IPS-NIHi11 (cell line): Measurements from ENCODE around the gene PDPK1.

Source experiments
- DNase-seq: peaks from one replicate; pipeline ENCODE4 v3.0.0; 2012; ENCODE audit warnings: mixed read lengths, low spot score

The PDPK1 gene

DNA sequence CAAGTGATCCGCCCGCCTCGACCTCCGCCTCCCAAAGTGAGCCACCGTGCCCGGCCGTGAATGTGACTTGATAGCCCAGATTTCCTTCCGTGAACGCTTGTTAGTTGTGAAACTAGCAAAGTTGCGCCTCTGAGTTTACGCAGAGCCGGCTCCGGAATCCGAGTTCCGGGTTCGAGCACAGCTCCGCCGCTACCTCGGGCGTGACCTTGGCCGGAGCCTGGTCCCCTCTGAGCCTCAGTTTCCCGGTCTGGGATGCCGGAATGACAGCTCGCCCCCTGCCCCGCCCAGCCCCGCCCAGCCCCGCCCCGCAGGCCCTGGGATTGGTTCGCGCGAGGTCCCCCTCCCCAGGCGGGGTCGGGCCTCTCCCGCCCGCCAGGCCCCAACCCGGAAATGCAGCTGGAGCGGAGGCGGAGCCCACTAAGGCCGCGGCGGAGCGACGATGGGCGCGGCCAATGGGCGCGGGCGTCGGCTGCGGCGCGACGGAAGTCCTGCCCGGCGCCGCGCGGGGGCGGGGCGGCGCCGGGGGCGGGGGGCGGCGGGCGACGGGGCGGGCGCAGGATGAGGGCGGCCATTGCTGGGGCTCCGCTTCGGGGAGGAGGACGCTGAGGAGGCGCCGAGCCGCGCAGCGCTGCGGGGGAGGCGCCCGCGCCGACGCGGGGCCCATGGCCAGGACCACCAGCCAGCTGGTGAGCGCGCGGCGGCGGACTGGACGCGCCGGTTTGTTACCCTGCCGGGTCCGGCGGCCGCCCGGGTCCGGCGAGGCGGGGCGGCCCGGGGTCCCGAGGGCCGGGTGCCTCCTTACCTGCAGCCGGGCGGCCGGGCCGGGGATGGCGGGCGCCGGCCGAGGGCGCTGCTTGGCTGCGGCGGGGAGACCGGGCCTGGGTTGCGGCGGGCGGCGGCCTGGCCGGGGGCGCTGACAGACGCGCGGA, at the start of gene PDPK1:
TSS of gene PDPK1 (plus strand) at position 571 of the 929 bp plus-strand sequence. CDS start at position 663, 92 bp downstream.
- peak; percentile 93 for DNase-seq

DNA sequence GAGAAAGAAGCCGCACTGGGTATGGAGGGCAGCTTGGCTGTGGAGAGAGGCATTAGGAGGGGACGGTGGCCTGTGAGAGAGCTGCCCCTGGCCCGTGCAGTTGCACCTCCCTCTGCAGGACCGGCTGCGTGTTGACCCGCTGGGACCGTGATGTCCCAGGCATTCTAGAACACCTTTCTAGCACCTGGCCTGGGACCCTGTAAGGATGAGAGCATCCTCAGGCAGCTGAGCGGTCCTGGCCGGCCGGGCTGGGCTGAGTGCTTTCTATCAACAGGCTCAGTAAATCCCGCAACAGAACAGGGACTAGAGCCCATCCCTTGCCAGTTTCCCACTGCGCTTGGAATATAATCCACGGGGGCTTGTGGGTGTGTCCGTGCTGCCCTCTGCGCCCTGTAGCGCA, 48.2 kb upstream of the PDPK1 start:
- no peak for DNase-seq

DNA sequence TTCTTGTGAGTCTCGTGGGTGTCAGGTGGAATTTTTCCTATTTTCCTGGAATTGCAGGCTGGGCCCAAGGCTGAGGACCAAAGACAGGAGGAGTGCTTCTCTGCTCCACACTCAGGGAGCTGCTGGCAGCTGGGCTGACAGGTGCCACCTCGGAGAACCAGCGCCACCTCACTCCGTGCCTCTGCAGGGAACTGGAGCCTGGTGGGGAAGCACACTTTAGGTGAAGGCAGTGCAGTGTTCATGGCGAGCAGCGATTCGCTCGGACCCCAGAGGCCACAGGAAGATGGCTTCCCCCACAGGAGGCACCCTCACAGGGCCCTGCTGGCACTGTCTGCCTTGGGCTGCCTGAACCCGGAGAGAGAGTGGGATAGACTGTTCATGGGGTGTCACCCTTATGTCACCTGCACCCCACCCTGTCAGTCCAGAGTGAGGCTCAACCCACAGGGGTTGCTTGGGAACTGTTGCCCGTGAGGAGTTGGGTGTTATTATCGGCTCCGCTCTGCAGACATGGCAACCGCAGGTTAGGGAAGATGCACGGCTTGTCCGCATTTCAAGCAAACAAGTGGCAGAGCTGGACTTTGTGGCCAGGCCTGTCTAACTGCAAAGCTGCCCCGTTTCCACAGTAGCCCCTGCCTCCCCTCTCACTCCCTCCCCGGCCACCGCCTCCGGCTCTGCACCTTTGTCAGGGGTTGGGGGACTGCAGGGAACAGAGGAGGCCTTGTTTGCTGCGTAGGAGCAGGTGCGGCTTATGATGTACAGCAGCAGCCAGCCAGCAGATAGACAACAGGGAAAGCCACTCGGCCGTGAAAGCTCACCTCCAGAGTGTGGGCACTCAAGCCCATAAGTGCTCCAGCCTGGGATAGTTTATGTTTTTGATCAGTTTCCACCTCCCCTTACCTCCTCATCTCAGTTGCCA, 47.4 kb upstream of the PDPK1 start:
- no peak for DNase-seq

DNA sequence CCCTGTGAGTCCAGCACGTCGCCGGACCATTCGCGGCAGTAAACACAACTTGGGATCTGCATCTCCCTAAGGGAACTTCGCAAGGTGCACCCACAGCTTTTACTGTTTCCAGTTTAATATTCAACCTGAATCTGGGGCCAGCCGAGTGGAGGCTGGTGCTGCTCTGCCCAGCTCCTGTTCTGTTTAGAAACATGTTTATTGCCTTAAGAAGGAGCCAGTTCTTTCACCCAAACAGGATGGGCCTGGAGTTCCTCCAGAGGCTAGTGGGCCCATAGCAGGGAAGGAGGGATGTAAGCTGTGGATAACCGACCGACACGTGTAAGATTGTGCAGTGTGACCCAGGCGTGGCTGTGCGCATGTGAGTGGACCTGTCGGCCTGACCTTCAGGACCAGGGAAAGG, 45.5 kb upstream of the PDPK1 start:
- no peak for DNase-seq

DNA sequence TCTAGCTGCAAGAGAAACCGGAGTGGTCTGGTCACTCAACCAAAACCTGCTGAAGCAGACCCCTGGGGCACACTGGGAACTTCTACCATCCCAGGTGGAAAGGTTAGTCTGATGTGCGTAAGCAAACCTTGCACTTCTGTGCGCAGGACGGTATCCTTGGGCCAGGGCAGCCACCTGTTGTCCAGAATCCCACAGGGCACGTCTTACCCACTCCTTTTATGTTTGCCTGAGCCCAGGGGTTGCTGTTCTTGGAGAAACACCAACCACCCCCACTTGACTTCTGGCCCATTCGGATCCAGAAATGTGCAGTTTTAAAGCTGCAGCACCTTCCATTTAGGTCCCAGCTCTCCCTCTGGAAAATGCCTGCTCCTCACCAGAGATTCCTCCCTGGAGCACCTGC, 44.2 kb upstream of the PDPK1 start:
- no peak for DNase-seq

DNA sequence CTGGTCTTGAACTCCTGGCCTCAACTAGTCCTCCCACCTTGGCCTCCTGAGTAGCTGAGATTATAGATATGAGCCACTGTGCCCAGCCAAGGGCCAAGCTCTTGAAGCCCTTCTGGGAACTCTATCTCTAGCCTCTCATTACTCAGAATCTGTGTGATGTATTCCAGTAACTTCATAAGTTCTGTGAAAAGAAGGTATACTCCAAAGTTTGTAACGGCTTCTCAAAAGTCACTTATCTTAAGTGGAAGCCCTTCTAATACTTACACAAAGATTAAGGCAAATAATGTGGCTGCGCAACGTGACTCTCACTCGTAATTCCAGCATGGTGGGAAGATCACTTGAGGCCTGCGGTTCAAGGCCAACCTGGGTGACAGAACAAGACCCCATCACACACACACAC, 43.2 kb upstream of the PDPK1 start:
- DNase-seq = no peak

DNA sequence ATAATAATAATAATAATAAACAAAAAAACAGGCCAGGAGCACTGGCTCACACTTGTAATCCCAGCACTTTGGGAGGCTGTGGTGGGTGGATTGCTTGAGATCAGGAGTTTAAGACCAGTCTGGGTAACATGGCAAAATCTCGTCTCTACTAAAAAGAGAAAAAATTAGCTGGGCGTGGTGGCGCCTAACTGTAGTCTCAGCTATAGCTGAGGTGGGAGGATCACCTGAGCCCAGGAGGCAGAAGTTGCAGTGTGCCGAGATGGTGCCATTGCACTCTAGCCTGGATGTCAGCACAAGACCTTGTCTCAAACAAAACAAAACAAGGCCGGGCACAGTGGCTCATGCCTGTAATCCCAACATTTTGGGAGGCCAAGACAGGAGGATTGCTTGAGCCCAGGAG, 42.8 kb upstream of the PDPK1 start:
- no peak for DNase-seq

DNA sequence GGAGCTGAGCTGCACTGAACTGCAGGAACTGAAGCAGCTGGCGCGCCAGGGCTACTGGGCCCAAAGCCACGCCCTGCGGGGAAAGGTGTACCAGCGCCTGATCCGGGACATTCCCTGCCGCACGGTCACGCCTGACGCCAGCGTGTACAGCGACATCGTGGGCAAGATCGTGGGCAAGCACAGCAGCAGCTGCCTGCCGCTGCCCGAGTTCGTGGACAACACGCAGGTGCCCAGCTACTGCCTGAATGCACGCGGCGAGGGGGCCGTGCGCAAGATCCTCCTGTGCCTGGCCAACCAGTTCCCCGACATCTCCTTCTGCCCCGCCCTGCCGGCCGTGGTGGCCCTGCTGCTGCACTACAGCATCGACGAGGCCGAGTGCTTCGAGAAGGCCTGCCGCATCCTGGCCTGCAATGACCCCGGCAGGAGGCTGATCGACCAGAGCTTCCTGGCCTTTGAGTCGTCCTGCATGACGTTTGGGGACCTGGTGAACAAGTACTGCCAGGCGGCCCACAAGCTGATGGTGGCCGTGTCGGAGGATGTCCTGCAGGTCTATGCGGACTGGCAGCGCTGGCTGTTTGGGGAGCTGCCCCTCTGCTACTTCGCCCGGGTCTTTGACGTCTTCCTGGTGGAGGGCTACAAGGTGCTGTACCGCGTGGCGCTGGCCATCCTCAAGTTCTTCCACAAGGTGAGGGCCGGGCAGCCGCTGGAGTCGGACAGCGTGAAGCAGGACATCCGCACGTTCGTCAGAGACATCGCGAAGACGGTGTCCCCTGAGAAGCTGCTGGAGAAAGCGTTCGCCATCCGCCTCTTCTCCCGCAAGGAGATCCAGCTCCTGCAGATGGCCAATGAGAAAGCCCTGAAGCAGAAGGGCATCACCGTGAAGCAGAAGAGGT, 41.4 kb upstream of the PDPK1 start:
- DNase-seq = no peak

DNA sequence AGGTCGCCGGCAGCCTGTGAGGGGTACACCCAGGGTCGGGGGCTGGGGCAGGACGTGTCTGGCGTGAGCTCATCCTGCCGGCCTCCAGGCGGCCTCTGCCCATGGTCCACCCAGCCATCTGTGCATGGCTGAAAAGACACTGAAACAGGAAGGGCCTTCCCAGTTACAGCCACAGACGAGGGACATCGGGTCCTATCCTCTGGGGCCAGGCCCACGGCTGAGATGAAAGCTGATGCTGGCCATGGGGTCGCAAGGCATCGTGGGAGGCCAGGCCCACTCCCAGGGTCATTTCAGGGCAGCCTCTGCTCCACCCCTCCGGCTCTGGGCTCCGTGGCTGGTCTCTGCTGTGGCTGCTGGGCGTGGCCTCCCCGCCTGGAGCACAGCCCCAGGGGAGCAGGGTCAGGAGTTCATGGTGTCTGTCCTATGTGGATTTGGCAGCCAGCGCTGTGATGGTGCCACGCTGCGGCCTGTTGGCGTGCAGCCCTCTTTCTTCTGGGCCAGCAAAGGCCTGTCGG, 40.6 kb upstream of the PDPK1 start:
- DNase-seq = no peak

DNA sequence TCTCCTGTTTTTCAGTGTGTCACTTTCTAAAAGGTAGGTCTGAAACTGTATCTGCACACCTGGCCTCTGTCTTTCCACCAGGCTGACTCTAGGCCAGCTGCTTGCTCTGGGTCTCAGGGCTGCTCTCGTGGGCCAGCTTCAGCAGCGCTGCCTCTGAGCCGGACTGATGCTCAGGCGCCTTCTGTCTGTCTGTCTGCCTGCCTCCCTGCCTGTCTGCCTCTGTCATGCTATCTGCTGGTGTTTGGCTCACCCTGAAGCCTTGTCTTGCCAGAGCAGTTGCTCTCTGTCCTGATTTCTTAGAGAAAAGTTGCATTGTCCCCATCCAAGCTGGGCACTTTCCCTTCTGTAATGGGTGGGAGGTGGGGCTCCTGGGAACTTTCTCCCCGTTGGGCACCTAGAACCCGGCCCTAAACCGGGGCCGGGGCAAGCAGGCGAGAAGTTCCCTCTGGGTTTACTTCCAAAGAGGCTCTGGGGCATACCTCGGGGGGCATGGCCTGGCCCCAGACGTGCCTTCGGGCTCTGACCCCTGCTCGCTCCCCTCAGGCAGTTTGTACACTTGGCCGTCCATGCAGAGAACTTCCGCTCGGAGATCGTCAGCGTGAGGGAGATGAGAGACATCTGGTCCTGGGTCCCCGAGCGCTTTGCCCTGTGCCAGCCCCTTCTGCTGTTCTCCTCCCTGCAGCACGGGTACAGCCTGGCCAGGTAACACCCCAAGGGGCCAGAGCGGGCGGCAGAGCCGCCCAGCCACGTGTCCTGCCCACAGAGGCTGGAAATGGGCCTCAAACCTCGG, 39.9 kb upstream of the PDPK1 start:
- no peak for DNase-seq

DNA sequence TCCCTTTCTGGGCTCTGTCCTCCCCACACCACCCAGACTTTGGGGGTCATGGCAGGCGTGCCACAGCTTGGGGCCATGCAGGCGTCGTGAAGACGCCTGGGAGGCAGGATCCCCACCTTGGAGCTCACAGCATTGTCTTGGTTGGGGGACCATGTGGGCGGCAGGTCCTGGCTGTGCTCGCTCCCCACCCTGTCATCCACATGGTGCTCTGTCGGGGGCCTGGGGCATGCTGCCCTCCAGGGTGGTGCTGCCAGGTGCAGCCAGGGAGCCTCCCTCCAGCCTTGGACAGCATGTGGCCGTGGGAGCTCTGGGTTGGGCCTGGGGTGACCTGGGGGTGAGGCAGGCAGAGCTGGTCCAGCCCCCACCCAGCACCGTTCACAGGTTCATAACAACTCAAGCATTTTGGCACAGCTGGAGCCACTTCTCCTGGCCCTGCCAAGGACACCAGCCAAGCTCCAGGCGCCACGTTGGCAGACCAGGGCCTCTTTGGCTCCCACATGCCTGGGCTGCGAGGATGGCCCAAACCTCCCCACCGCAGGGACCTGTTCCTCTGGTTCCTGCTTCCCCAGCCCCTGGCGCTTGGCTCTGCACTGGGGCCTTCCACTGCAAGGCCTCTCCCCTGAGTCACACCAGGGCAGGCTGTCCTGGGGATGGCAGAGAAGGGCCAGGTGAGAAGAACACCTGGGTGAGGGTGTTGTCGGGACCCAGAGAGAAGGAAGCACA, 39.1 kb upstream of the PDPK1 start:
- no peak for DNase-seq

DNA sequence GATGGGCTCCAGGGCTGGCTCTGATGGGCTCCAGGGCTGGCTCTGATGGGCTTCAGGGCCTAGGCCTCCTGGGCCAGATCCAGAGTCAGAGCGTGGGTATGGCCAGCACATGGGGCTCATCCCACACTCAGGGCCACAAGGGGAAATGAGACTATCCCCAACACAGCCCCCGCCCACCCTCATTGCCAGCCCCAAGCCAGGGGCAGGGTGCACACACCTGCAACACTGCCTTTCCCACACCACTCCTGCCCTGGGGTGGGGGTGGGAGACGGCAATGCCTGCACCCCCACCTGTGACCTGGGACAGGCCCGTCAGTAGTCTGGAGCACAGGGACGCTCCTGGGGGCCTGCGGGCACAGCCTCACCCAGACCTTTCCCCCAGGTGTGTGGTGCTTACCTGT, 38.4 kb upstream of the PDPK1 start:
- DNase-seq = no peak

DNA sequence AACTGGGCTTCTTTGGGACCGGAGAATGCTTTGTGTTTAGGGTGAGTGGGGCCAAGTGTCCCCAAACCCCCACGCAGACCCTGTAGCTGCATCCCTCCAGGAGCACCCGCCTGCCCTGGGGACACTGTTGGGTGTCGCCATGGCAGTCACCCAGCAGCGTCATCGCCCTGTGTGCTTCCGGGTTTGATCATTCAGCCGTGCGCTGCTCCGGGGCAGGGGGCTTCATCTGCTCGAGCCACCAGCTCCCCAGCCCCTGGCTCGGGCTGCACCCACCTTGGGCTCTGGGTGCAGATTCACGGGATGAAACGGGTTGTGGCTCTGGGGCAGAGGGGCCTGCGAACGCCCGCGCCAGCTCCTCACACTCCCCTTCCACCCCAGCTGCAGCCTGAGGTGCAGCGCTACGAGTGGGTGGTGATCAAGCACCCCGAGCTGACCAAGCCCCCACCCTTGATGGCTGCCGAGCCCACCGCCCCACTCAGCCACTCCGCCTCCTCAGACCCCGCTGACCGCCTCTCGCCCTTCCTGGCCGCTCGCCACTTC, 37.9 kb upstream of the PDPK1 start:
- DNase-seq = no peak

DNA sequence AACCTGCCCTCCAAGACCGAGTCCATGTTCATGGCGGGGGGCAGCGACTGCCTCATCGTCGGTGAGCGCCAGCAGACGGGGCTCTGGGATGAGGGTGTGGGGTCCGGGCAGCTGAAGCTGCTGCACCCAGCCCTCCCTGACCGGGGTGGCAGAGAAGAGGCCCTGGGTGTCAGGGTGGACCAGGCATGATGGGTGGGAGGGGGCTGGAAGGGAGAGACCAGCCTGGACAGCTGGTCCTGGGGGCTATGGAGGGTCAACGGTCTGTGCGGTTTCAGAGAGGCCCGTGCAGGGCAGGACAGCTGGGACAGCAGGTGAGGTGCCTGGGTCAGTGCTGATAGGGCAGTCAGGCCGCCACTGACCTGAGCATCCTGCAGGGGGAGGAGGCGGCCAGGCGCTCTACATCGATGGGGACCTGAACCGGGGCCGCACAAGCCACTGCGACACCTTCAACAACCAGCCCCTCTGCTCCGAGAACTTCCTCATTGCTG, 37.3 kb upstream of the PDPK1 start:
- DNase-seq = no peak

DNA sequence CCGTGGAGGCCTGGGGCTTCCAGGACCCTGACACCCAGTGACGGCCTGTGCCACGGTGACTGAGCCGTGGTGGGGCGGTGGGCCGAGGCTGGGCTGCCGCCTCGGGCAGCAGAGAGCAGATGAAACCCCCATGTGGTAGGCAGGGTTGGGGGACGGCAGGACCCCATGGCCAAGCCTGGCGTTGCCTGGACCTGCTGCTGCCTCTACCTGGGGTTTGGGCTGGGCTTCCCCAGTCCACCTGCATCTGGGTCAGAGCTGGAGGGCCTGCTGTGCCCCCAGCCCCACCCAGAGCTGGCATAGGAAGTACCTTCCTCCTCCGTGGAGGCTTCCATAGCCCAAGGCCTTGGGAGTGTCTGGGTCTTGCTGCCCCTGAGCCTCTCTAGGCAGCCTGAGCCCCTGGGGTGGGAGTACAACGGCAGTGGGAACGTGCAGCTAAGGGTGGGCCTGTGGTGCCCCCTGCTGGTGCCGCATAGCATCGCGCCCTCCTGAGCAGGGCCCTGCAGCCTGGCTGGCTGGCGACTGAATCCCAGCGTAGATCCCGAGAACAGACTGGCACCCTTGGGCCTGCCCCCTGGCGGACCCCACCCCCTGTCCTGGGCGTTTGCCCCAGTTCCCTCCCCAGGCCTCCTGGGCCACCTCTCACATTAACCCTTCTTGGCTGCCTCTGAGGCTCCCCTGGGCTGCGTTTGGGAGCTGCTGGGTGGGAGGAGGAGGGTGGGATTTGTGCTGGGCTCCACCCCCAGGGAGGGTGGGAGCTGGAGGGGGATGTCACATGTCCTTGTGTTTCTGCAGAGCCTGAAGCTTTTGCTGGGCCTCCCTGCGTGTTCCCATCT, 36.7 kb upstream of the PDPK1 start:
- DNase-seq = peak; percentile 94

DNA sequence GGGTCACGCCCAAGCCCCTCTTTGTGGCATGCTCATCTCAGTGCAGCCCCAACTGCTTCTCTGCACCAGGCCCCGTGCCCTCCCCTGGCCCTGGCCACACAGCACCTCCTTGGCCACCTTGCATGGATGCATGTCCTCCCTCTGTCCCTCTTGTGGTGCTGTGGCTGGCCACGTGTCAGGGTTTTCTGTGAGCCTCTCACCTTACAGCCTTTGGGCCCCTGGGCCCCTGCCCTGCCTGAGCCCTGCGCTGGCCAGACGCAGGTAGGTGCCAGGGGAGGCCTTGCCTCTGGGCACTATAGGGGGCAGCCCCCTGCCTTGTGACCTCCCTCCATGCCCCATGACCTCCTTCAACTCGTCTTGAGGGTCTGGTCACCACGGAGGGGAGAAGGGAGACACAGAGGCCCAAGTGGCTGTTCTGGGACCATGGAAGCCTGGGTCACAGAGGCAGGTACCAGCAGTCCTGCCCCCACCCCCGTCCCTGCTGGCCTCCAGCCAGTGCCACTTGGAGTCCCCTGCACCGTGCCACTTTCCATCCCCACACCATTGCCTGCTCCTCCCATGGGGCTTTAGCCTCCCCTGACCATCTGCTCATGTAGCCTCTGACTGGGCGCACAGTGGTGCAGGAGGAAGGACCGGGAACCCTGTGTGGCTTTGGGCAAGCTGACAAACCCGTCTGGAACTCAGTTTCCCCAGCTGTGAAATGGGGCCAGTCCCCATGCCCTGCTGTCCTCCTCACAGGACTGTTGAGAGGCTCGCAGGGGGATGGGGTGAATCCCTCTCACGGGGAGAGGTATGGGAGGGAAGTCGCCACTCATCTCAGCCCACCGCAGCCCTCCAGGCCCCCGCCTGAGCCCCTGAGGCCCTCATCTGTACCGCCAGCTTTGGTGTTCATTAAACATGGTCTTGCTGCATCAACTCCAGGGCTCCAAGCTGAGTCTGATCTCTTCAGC, 35.6 kb upstream of the PDPK1 start:
- DNase-seq = no peak

DNA sequence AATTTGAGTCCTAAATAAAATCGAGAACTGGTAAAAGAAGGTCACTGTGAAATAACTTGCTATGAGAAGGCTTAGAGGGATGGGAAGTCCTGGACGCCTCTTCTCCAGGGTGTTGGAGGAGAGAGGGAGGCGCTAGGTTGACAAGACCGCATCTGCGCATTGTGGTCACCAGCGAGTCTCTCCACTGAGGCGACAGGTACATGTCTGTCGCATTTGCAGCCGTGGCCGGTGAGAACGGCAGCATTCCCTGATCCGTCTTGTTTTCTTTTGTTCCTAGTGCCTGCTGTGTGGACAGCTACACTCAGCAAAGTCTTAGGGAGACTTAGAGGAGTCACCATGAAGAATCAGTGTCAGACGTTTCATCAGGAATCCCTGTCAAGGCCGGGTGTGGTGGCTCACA, 32.1 kb upstream of the PDPK1 start:
- DNase-seq = no peak
